ENCODE data around the gene CENPS.

Gene CENPS

DNA sequence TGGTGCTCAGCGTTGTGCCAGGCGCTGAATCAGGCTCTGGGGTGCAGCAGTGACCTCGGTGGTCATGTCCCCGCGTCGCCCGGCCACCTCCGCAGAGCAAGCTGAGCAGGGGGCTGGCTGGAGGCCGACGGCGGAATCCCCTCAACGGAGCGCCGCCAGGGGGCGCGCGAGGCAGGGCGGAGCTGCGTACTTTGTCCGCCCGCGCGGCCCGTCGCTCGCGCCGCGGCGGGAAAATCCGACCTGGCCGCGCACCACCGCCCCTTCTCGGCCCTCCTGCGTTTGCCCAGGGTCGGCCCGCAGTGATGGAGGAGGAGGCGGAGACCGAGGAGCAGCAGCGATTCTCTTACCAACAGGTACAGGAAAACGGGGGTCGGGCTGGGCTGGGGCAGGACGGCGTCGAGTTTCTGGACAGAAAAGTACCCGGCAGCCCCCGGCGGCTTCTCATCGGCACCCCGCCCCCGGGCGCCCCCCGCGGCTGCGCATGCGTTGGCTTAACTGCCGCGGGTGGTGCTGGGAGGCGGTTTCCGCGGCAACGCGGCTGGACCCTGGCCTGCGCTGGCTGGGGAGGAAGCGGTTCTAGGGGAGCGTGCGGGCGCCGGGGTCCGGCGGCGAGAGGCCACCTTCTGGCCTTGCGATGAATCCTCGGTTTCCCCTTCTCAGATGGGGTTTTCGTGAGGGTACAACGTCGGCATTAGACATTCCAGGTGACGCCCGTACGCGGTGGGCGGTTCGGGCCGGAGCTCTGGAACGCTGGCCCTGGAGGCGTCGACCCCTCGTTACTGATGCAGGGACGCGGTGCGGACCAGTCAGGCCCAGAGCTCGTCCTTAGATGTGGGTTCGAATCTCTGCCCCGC lies at the start of gene CENPS:
TSS of gene CENPS (plus strand) at position 218 of the 854 bp plus-strand sequence. CDS start at position 303, 85 bp downstream.
- TF ChIP-seq ARNT (IDR thresholded peaks at IDR 0.05) (0 out of 2 replicates have a peak, but pooled peaks have one; percentile 31), LEF1 (IDR thresholded peaks at IDR 0.05; ENCODE audit: borderline replicate concordance) (0 out of 2 replicates have a peak, but pooled peaks have one; percentile 38), L3MBTL2 (conservative IDR thresholded peaks at IDR 0.05) (peak; percentile 99), NFRKB (IDR thresholded peaks at IDR 0.05) (no peak)
- CTCF ChIA-PET = interaction anchor here (0.5 to 3.3 kb wide), 12 partner anchors 15 to 274 kb away, joined by 3 to 32 read pairs (median 4); partner anchors contain the start of gene DFFA
- POLR2A ChIA-PET = interaction anchor here (0.6 to 3.4 kb wide), 6 partner anchors 8 to 463 kb away, joined by 3 to 26 read pairs (median 3); partner anchors contain the start of gene PGD
- DNase-seq (ENCODE audit: extremely low spot score) = peak; percentile 96

GRCh38 chr1:10380594-10381275 lies 49.5 kb upstream of the CENPS start:
- DNase-seq (ENCODE audit: extremely low spot score) = no peak
- ChIA-PET CTCF (no interaction called here), POLR2A (no interaction called here)
- TF ChIP-seq HDGF (IDR thresholded peaks at IDR 0.05; ENCODE audit: borderline replicate concordance) = no peak
- no peak for TF ChIP-seq FOXK2 (IDR thresholded peaks at IDR 0.05)
- TF ChIP-seq BHLHE40 (IDR thresholded peaks at IDR 0.05; ENCODE audit: borderline replicate concordance) = no peak
- TF ChIP-seq SUZ12 (IDR thresholded peaks at IDR 0.05) = no peak
- no peak for TF ChIP-seq FOXM1 (IDR thresholded peaks at IDR 0.05; ENCODE audit: borderline replicate concordance)
- TF ChIP-seq TARDBP (IDR thresholded peaks at IDR 0.05) = no peak
- TF ChIP-seq L3MBTL2 (conservative IDR thresholded peaks at IDR 0.05) = no peak
- no peak for TF ChIP-seq LEF1 (IDR thresholded peaks at IDR 0.05; ENCODE audit: borderline replicate concordance)
- no peak for TF ChIP-seq NFRKB (IDR thresholded peaks at IDR 0.05)
- TF ChIP-seq SP1 (IDR thresholded peaks at IDR 0.05) = no peak
- TF ChIP-seq ZNF384 (IDR thresholded peaks at IDR 0.05) = no peak
- TF ChIP-seq CTBP1 (IDR thresholded peaks at IDR 0.05; ENCODE audit: borderline replicate concordance) = no peak
- no peak for TF ChIP-seq ARNT (IDR thresholded peaks at IDR 0.05)
- TF ChIP-seq, protein P1, sequence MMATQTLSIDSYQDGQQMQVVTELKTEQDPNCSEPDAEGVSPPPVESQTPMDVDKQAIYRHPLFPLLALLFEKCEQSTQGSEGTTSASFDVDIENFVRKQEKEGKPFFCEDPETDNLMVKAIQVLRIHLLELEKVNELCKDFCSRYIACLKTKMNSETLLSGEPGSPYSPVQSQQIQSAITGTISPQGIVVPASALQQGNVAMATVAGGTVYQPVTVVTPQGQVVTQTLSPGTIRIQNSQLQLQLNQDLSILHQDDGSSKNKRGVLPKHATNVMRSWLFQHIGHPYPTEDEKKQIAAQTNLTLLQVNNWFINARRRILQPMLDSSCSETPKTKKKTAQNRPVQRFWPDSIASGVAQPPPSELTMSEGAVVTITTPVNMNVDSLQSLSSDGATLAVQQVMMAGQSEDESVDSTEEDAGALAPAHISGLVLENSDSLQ (IDR thresholded peaks at IDR 0.05) = no peak

GRCh38 chr1:10383630-10384029 lies 46.6 kb upstream of the CENPS start:
- CTCF ChIA-PET = no interaction called here
- TF ChIP-seq SUZ12 (IDR thresholded peaks at IDR 0.05) = no peak
- no peak for TF ChIP-seq FOXM1 (IDR thresholded peaks at IDR 0.05; ENCODE audit: borderline replicate concordance)
- TF ChIP-seq ZNF384 (IDR thresholded peaks at IDR 0.05) = no peak
- no peak for TF ChIP-seq NFRKB (IDR thresholded peaks at IDR 0.05)
- TF ChIP-seq LEF1 (IDR thresholded peaks at IDR 0.05; ENCODE audit: borderline replicate concordance) = no peak
- TF ChIP-seq TARDBP (IDR thresholded peaks at IDR 0.05) = no peak
- no peak for TF ChIP-seq FOXA1 (IDR thresholded peaks at IDR 0.05)
- TF ChIP-seq HDGF (IDR thresholded peaks at IDR 0.05; ENCODE audit: borderline replicate concordance) = no peak
- TF ChIP-seq SP1 (IDR thresholded peaks at IDR 0.05) = no peak
- no peak for TF ChIP-seq L3MBTL2 (conservative IDR thresholded peaks at IDR 0.05)
- TF ChIP-seq FOXK2 (IDR thresholded peaks at IDR 0.05) = no peak
- TF ChIP-seq, protein P1 (IDR thresholded peaks at IDR 0.05) = no peak
- no peak for TF ChIP-seq ARNT (IDR thresholded peaks at IDR 0.05)
- no peak for TF ChIP-seq BHLHE40 (IDR thresholded peaks at IDR 0.05; ENCODE audit: borderline replicate concordance)
- TF ChIP-seq CTBP1 (IDR thresholded peaks at IDR 0.05; ENCODE audit: borderline replicate concordance) = no peak
- no peak for TF ChIP-seq ELF4 (IDR thresholded peaks at IDR 0.05)
- POLR2A ChIA-PET = no interaction called here
- no peak for DNase-seq (ENCODE audit: extremely low spot score)

- no peak for DNase-seq (ENCODE audit: extremely low spot score)
- no peak for TF ChIP-seq ZNF384 (IDR thresholded peaks at IDR 0.05)
- POLR2A ChIA-PET = no interaction called here
- CTCF ChIA-PET = no interaction called here
These were observed 46.0 kb upstream of the CENPS start for GRCh38 chr1:10384219-10384618.

- TF ChIP-seq NFRKB (IDR thresholded peaks at IDR 0.05) (no peak), SP1 (IDR thresholded peaks at IDR 0.05) (no peak), ARNT (IDR thresholded peaks at IDR 0.05) (no peak), L3MBTL2 (conservative IDR thresholded peaks at IDR 0.05) (no peak), FOXM1 (IDR thresholded peaks at IDR 0.05; ENCODE audit: borderline replicate concordance) (no peak), FOXA1 (IDR thresholded peaks at IDR 0.05) (no peak), BHLHE40 (IDR thresholded peaks at IDR 0.05; ENCODE audit: borderline replicate concordance) (no peak), HDGF (IDR thresholded peaks at IDR 0.05; ENCODE audit: borderline replicate concordance) (no peak), CTBP1 (IDR thresholded peaks at IDR 0.05; ENCODE audit: borderline replicate concordance) (no peak), SUZ12 (IDR thresholded peaks at IDR 0.05) (no peak), ELF4 (IDR thresholded peaks at IDR 0.05) (no peak)
- TF ChIP-seq, protein P1 (IDR thresholded peaks at IDR 0.05) = no peak
- ChIA-PET POLR2A (interaction anchor here (2.8 kb wide), 1 partner anchor 12 kb away, joined by 10 read pairs; the partner anchor contains the start of gene PGD), CTCF (interaction anchor here (0.6 kb wide), 3 partner anchors 544 to 796 kb away, joined by 3 to 7 read pairs (median 3); no protein-coding TSS in a partner anchor)
- DNase-seq (ENCODE audit: extremely low spot score) = no peak
These were observed 43.2 kb upstream of the CENPS start for GRCh38 chr1:10386761-10387676.
